Activated naive CD8-positive, alpha-beta T cell treated with anti-CD3 and anti-CD28 coated beads for 36 hours (primary cell): ENCODE results near the gene LPCAT3. TPM values are rescaled to one million over a fixed set of nuclear protein-coding genes. Genes with fewer than 3 reads are reported as not detected.
"Not testable (repeated sequence)": the region's sequence is repeated elsewhere in the genome, so short reads cannot be mapped to it uniquely, and the experiment has no call there.

ENCODE experiments used
- DNase-seq: peaks from one replicate; pipeline ENCODE4 v3.0.0; 2021
- H3K27ac Mint-ChIP-seq: one replicate; pipeline ENCODE4 v1.8.0; 2022; ENCODE audit warnings: mild to moderate bottlenecking, moderate library complexity, mixed read lengths
- H3K27me3 Mint-ChIP-seq: one replicate; pipeline ENCODE4 v1.8.0; 2022; ENCODE audit warnings: mild to moderate bottlenecking, mixed read lengths
- H3K36me3 Mint-ChIP-seq: one replicate; pipeline ENCODE4 v1.8.0; 2021; ENCODE audit warnings: mild to moderate bottlenecking, mixed read lengths
- H3K4me1 Mint-ChIP-seq: one replicate; pipeline ENCODE4 v1.8.0; 2021; ENCODE audit warnings: mixed read lengths
- H3K4me3 Mint-ChIP-seq: one replicate; pipeline ENCODE4 v1.8.0; 2022; ENCODE audit warnings: mild to moderate bottlenecking, moderate library complexity, mixed read lengths
- H3K9me3 Mint-ChIP-seq: one replicate; pipeline ENCODE4 v1.8.0; 2022; ENCODE audit warnings: mixed read lengths
- total RNA-seq, 2 experiments: library from RNA; stranded (reverse); gene quantifications; one replicate each; pipeline ENCODE4 v1.2.3, GENCODE V29; 2021

LPCAT3 gene
- total RNA-seq, 2 experiments from 2014 or later, result 23.3 to 23.8 TPM

- Mint-ChIP-seq H3K36me3 (peaks cover 9% of the 10 kb centered on the region), H3K27ac (peak overlapping the region; percentile 89), H3K27me3 (no peaks in the 10 kb centered on the region), H3K4me1 (peaks cover 32% of the 10 kb centered on the region), H3K9me3 (no peaks in the 10 kb centered on the region), H3K4me3 (peak overlapping the region; percentile 93)
- DNase-seq, result no peak
Observed at GRCh38 chr12:7016958-7017571, 1.2 kb downstream of the LPCAT3 start.

DNA sequence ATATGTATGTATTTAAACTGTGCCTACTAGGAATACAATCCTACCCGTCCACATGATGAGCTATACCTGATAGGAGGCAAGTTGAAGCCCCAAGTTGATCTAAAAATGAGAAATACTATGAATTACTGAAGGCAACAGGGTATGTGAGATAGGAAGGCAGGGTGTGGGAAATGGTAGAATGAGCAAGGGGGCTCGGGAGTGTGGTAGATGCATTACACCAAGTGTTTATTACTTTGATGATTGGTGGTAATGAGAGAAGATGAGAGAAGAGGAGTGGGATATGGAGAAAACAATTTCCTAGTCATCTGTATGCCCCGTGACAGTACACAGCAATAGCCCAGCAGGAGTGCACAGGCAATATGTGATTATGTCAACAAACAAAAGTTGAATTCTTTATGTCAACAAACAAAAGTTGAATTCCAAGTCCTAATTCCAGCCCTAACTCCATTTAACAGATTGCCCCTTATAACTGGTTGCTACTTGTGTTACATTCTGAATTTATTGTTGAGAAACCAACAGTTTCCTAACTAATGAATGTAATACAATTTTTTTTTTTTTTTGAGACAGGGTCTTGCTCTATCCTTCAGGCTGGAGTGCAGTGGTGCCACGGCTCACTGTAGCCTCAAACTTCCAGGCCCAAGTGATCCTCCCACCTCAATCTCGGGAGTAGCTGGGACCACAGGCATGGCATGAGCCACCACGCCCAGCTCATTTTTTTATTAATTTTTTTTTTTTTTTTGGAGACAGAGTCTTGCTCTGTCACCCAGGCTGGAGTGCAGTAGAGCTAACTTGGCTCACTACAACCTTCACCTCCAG, 2.5 kb downstream of the LPCAT3 start:
- Mint-ChIP-seq H3K4me1 (peaks cover 32% of the 10 kb centered on the region), H3K4me3 (no peak overlapping the region), H3K27me3 (no peaks in the 10 kb centered on the region), H3K36me3 (peaks cover 9% of the 10 kb centered on the region), H3K9me3 (no peaks in the 10 kb centered on the region), H3K27ac (no peak overlapping the region)
- DNase-seq, result no peak

GRCh38 chr12:7013101-7013500, 5.2 kb downstream of the LPCAT3 start:
- H3K27ac Mint-ChIP-seq, result no peak overlapping the region
- peaks cover 9% of the 10 kb centered on the region for H3K36me3 Mint-ChIP-seq
- H3K27me3 Mint-ChIP-seq, result no peaks in the 10 kb centered on the region
- no peak overlapping the region for H3K4me3 Mint-ChIP-seq
- no peak for DNase-seq
- H3K9me3 Mint-ChIP-seq, result no peaks in the 10 kb centered on the region
- peaks cover 28% of the 10 kb centered on the region for H3K4me1 Mint-ChIP-seq

DNA sequence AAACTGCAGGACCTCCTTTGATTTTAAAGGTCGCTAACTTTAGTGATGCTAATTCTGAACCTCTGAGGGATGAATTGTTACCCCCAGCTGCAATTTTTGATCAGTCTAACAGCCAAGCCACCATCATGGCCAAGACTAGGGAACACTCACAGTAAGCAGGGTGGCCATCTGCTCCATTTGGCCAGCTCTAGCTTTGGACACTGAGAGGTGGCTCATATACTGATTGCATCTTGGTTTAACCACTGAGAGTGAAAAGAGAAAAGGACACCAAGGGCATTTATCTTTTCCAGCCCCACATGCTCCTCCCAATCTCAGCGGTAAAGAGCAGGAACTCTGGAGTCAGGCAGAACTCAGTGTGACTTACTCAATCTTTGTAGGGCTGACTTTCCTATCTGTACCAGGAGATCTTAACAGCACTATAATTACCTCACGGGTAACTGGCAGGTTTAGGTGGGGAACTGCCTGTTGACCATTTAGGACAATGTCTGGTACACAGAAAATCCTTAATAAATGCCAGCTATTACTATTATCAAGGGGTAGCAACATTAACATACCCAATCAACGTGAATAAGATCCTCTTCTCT, 6.2 kb downstream of the LPCAT3 start:
- no peak overlapping the region for H3K27ac Mint-ChIP-seq
- H3K36me3 Mint-ChIP-seq, result peaks cover 9% of the 10 kb centered on the region
- H3K4me3 Mint-ChIP-seq, result no peak overlapping the region
- H3K27me3 Mint-ChIP-seq, result no peaks in the 10 kb centered on the region
- no peaks in the 10 kb centered on the region for H3K9me3 Mint-ChIP-seq
- no peak for DNase-seq
- H3K4me1 Mint-ChIP-seq, result peaks cover 26% of the 10 kb centered on the region

GRCh38 chr12:7011398-7011797, 6.9 kb downstream of the LPCAT3 start:
- H3K4me1 Mint-ChIP-seq, result peaks cover 19% of the 10 kb centered on the region
- not testable (repeated sequence) for H3K9me3 Mint-ChIP-seq, H3K36me3 Mint-ChIP-seq, H3K27ac Mint-ChIP-seq, DNase-seq, H3K4me3 Mint-ChIP-seq, H3K27me3 Mint-ChIP-seq

DNA sequence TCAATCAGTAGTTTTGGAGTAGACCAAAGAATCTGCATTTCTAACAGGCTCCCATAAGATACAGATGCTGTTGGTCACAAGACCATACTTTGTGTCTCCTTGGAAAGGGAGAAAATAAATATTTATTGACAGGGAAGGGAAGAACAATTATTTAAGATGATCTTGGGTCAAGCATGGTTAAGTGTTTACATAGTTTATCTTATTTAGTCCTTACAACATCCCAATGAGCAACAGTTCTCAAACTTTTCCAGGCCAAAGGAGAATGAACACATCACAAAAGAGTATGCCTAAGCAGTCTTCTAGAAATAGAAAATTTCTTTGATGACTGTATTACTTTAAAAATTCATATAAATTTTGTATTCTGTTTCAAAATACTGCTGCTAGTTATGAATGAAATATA, 8.8 kb downstream of the LPCAT3 start:
- Mint-ChIP-seq H3K36me3 (peaks cover 7% of the 10 kb centered on the region), H3K4me3 (no peak overlapping the region), H3K27me3 (no peaks in the 10 kb centered on the region), H3K9me3 (no peaks in the 10 kb centered on the region), H3K4me1 (peaks cover 20% of the 10 kb centered on the region), H3K27ac (no peak overlapping the region)
- DNase-seq, result no peak

GRCh38 chr12:7008864-7009263, 9.4 kb downstream of the LPCAT3 start:
- no peak for DNase-seq
- peaks cover 16% of the 10 kb centered on the region for H3K4me1 Mint-ChIP-seq
- no peaks in the 10 kb centered on the region for H3K9me3 Mint-ChIP-seq
- H3K4me3 Mint-ChIP-seq, result no peak overlapping the region
- no peak overlapping the region for H3K27ac Mint-ChIP-seq
- H3K36me3 Mint-ChIP-seq, result peaks cover 9% of the 10 kb centered on the region
- H3K27me3 Mint-ChIP-seq, result no peaks in the 10 kb centered on the region

GRCh38 chr12:7006639-7007038, 11.6 kb downstream of the LPCAT3 start:
- H3K36me3 Mint-ChIP-seq, result peaks cover 9% of the 10 kb centered on the region
- no peak for DNase-seq
- H3K27ac Mint-ChIP-seq, result no peak overlapping the region
- no peak overlapping the region for H3K4me3 Mint-ChIP-seq
- no peaks in the 10 kb centered on the region for H3K27me3 Mint-ChIP-seq
- H3K4me1 Mint-ChIP-seq, result peaks cover 13% of the 10 kb centered on the region
- no peaks in the 10 kb centered on the region for H3K9me3 Mint-ChIP-seq

DNA sequence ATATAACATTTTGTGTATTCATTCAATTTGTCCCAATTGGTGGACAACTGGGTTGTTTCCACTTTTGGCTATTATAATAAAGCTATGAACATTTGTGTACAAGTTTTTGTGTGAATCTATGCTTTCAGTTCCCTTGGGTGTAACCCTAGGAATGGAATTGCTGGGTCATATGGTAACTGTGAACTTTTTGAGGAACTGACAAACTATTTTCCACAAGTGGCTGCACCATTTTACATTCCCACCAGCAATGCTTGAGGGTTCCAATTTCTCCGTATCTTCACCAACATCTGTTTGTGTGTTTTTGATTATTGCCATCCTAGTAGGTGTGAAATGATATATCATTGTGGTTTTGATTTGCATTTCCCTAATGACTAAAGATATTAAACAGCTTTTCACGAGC, 13.0 kb downstream of the LPCAT3 start:
- no peak for DNase-seq
- no peaks in the 10 kb centered on the region for H3K9me3 Mint-ChIP-seq
- H3K27ac Mint-ChIP-seq, result no peak overlapping the region
- peaks cover 13% of the 10 kb centered on the region for H3K4me1 Mint-ChIP-seq
- H3K4me3 Mint-ChIP-seq, result no peak overlapping the region
- peaks cover 10% of the 10 kb centered on the region for H3K36me3 Mint-ChIP-seq
- H3K27me3 Mint-ChIP-seq, result no peaks in the 10 kb centered on the region

GRCh38 chr12:7004840-7005239, 13.4 kb downstream of the LPCAT3 start:
- DNase-seq, result no peak
- no peaks in the 10 kb centered on the region for H3K27me3 Mint-ChIP-seq
- H3K36me3 Mint-ChIP-seq, result peaks cover 10% of the 10 kb centered on the region
- H3K27ac Mint-ChIP-seq, result no peak overlapping the region
- H3K9me3 Mint-ChIP-seq, result no peaks in the 10 kb centered on the region
- peaks cover 13% of the 10 kb centered on the region for H3K4me1 Mint-ChIP-seq
- no peak overlapping the region for H3K4me3 Mint-ChIP-seq

DNA sequence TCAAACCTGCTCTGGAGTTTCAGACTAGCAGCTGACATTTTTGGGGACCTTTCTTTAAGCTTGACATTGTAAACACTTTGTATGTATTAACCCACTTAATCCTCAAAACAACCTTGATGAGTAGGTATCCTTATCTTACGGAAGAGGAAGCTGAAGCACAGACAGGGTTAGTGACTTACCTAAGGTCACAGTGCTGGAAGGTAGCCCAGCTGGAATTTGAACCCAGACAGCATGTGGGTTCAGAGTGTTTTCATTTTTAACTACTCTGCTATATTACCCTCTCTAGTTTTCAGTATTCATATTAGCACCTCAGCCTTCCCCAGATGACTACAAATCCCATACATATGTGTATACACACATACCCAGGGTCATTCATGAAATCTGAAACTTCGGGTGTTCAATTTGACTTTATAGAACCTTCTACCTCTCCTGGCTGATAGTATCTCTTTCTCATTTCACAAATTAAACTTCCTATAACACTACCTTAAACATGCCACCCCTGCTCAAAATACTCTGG, 13.9 kb downstream of the LPCAT3 start:
- no peaks in the 10 kb centered on the region for H3K27me3 Mint-ChIP-seq
- peaks cover 10% of the 10 kb centered on the region for H3K36me3 Mint-ChIP-seq
- no peaks in the 10 kb centered on the region for H3K9me3 Mint-ChIP-seq
- DNase-seq, result no peak
- peaks cover 13% of the 10 kb centered on the region for H3K4me1 Mint-ChIP-seq
- H3K27ac Mint-ChIP-seq, result no peak overlapping the region
- no peak overlapping the region for H3K4me3 Mint-ChIP-seq

DNA sequence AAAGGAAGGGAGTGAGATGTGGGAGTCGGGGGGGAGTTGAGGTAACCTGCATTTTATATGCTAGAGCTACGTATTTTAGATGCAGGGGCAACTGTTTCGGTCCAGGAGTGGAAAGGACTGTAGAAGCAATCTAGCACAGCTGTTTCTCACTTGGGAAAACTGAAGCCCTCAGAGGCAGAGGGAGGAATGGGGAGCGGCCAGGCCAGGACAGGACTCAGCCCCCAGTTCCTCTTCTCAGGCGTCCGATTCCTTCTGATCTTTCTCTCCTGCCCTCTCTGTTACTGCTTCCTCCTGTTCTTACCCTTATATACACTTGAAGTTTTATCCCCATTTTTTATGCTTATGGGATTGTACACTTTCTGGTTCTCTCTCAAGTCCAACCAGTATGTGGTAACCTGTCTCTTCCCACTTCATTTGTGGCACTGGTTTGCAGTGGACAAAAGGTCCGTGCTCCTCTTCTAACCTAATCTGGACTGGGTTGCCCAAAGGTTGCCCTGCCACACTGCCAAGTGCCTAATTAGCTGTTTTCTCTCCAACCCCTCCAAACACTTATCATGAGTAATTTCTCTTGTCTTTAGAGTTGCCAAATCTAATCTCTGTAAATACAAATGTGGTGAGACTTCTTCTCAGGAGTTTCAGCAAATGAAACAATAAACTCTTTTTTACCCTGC, 16.2 kb downstream of the LPCAT3 start:
- no peaks in the 10 kb centered on the region for H3K9me3 Mint-ChIP-seq
- no peaks in the 10 kb centered on the region for H3K27me3 Mint-ChIP-seq
- peaks cover 10% of the 10 kb centered on the region for H3K36me3 Mint-ChIP-seq
- DNase-seq, result no peak
- no peak overlapping the region for H3K27ac Mint-ChIP-seq
- peaks cover 8% of the 10 kb centered on the region for H3K4me1 Mint-ChIP-seq
- no peak overlapping the region for H3K4me3 Mint-ChIP-seq

DNA sequence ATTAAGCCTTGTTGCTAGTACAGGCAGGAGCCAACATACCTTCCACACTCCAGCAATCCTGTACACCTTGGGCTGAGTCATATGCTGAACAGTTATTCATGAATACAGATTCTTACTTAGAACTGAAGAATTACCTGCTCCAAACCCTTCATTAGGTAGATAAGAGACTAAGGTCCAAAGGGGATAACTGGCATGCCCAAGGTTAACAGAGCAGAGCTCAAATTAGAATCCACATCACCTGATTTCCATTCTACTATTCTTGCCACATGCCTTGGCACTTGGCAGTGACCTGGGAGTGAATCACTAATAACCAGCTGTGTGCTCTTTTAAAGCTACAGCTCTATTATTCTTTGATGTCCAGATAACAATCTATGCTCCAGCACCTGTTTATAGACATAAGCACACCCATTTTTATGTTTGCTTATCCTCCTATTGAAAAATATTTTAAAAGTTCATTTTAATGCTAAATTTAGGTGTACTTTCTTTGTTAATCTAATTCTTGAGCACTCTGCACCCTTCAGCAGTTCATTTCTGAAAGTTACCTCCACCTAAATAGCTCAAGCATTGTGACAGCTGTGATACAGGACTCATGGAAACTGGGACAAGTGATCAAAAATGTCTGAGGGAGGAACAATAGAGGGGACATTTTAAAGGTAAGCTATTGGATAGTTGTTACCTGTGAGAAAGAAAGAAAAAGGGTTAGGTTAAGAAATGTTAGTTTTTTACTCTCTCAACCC, 19.4 kb downstream of the LPCAT3 start:
- Mint-ChIP-seq H3K27me3 (no peaks in the 10 kb centered on the region), H3K36me3 (peaks cover 19% of the 10 kb centered on the region), H3K27ac (no peak overlapping the region), H3K9me3 (no peaks in the 10 kb centered on the region), H3K4me1 (no peaks in the 10 kb centered on the region), H3K4me3 (no peak overlapping the region)
- DNase-seq, result no peak

DNA sequence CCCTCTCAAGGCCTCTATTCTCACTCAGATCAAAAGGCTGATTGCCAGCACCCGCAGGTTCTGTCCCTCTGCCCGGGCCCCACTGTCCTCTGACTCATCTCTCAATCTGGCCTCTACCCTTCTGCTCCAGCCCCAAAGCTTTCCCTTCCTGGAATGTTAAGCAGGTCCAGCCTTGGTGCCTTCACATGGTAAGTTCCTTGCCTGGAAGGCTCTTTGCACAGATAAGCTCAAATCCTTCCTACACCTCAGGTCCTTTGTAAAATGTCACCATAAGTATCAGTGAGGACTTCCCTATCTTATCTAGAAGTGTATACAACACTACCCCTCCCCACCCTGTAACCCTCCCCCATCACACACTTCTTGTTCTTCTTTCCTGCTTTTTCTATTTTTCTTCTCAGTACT, 22.2 kb downstream of the LPCAT3 start:
- Mint-ChIP-seq H3K4me1 (no peaks in the 10 kb centered on the region), H3K27ac (no peak overlapping the region), H3K27me3 (no peaks in the 10 kb centered on the region)

More for the DNA sequence above, 22.2 kb downstream of the LPCAT3 start:
- Mint-ChIP-seq H3K36me3 (peaks cover 19% of the 10 kb centered on the region), H3K9me3 (no peaks in the 10 kb centered on the region), H3K4me3 (no peak overlapping the region)
- no peak for DNase-seq
